GM12891 (cell line): ENCODE results near the gene OSBP2.

ENCODE experiments used
- PAX5 ChIP-seq: IDR thresholded peaks from 2 replicates; pipeline ENCODE4 v1.6.1; 2011; ENCODE audit warnings: low read length, moderate library complexity, mild to moderate bottlenecking; ENCODE audit not compliant: insufficient read depth, severe bottlenecking
- POLR2A ChIP-seq: IDR thresholded peaks from 2 replicates; pipeline ENCODE4 v1.6.1; 2011; ENCODE audit warnings: low read depth, low read length, control low read depth
- POLR2AphosphoS5 ChIP-seq: IDR thresholded peaks from 2 replicates; pipeline ENCODE4 v1.6.1; 2011; ENCODE audit warnings: low read depth, low read length, control low read depth
- POU2F2 ChIP-seq: IDR thresholded peaks from 2 replicates; pipeline ENCODE4 v1.6.1; 2011; ENCODE audit warnings: low read depth, mild to moderate bottlenecking, control low read depth, low read length, moderate library complexity
- SPI1 ChIP-seq: IDR thresholded peaks from 2 replicates; pipeline ENCODE4 v1.6.1; 2011; ENCODE audit warnings: low read depth, low read length, control low read depth
- TAF1 ChIP-seq: IDR thresholded peaks from 2 replicates; pipeline ENCODE4 v1.6.1; 2011; ENCODE audit warnings: low read depth, low read length, control low read depth

DNA sequence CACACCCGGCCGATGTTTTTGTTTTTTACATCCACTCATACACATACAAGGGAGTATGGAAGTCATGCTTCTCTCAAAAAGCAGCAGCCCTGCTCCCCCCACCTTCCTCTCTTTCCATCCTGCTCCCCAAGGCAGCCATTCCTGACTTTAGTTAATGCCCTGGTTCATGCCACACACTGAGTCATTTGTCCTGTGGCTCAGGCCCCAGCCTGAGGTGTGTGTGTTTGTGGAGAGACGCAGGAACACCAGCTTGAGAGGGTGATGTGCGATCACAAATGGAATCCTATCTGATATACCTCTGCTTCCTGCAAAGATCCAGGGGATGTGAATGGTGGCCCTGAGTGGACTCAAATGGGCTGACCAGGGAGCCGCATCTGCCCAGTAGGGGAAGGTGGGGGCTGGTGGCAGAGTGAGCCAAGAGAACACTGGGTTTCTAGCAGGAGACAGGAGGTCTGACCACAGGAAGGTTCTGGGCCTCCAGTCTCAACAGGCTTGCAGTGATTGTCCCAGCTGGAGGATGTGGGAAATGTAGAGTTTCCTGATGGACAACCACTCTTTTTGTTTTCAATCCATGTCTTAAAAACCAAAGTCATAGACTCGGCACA is 86.7 kb downstream of the OSBP2 start:
- TF ChIP-seq POLR2A (no peak), TAF1 (no peak), POLR2AphosphoS5 (no peak), SPI1 (no peak), PAX5 (no peak), POU2F2 (no peak)
